Tibial artery (tissue), 4 donors: ENCODE results near the gene SLC25A24.
"Not testable (repeated sequence)": the region's sequence is repeated elsewhere in the genome, so short reads cannot be mapped to it uniquely, and the experiment has no call there.

Experiments used
- DNase-seq, 2 donors: peaks; one replicate each; pipeline ENCODE4 v3.0.0-alpha.2; 2019
- H3K27ac ChIP-seq, 2 donors: fragments of 200-600 bp; sonication (generic) in 1 of 2; 1 replicate in 1 of 2; 2 replicates in 1 of 2; pipeline ENCODE4 v1.5.1; 2018 to 2019; ENCODE audit warnings: mild to moderate bottlenecking in 1 of 2
- H3K27me3 ChIP-seq, 2 donors: fragments of 200-600 bp; sonication (generic) in 1 of 2; one replicate each; pipeline versions ENCODE4 v1.5.1 to v1.6.0; 2016 to 2019
- H3K36me3 ChIP-seq, 3 donors: fragments of 200-600 bp; sonication (generic) in 2 of 3; one replicate each; pipeline ENCODE4 v1.5.1; 2016 to 2019; ENCODE audit warnings: mild to moderate bottlenecking in 2 of 3
- H3K4me1 ChIP-seq, 4 donors: fragments of 200-600 bp; sonication (generic) in 2 of 4; 1 replicate in 3 of 4; 2 replicates in 1 of 4; pipeline ENCODE4 v1.5.1; 2016 to 2019
- H3K4me3 ChIP-seq, 2 donors: fragments of 200-600 bp; sonication (generic) in 1 of 2; 1 replicate in 1 of 2; 2 replicates in 1 of 2; pipeline ENCODE4 v1.5.1; 2018 to 2019; ENCODE audit warnings: mild to moderate bottlenecking in 2 of 2
- H3K9me3 ChIP-seq, 3 donors: fragments of 200-600 bp; sonication (generic) in 1 of 3; one replicate each; pipeline ENCODE4 v1.5.1; 2016 to 2019
- CTCF ChIP-seq, 2 experiments: fragments of 200-600 bp in 1 of 2; fragments of 450-650 bp in 1 of 2; IDR thresholded peaks; one replicate each; pipeline ENCODE4 v1.5.1; 2017 to 2019; ENCODE audit warnings: antibody characterized with exemption in 2 of 2, mild to moderate bottlenecking in 1 of 2, moderate library complexity in 1 of 2
- intact Hi-C: fragments of 100-400 bp; cut with DNase I; formaldehyde crosslinking; loops from one replicate; pipeline ENCODE4 v1.15.0; 2023; ENCODE audit warnings: low total_unique reads

The SLC25A24 gene

GRCh38 chr1:108199781-108200686, at the start of gene SLC25A24:
Gene SLC25A24 (minus strand): TSS chr1:108200343. CDS start chr1:108200138, 205 bp downstream.
- no peaks in the 10 kb centered on the region for H3K27me3 ChIP-seq
- intact Hi-C loops = no loop called here
- TF ChIP-seq CTCF (IDR thresholded peaks at IDR 0.05) = no peak

GRCh38 chr1:108243976-108244375, 43.8 kb upstream of the SLC25A24 start, which contains the start of gene NBPF4:
Gene NBPF4 (minus strand): TSS chr1:108244076. CDS start chr1:108243761, 315 bp downstream.
- H3K27ac ChIP-seq, intact Hi-C loops, H3K4me1 ChIP-seq, H3K9me3 ChIP-seq, H3K4me3 ChIP-seq, H3K27me3 ChIP-seq, DNase-seq, H3K36me3 ChIP-seq: not testable (repeated sequence)

More at GRCh38 chr1:108199781-108200686, at the start of gene SLC25A24:
- Histone ChIP-seq H3K4me3 (peak within 1 kb of the TSS; percentile 84 to 88), H3K27ac (peak within 1 kb of the TSS; percentile 94 to 95), H3K4me1 (peaks cover 0 to 29% (median 15%) of the 10 kb centered on the region in 4 donors), H3K36me3 (peaks cover 0 to 4% (median 3%) of the 10 kb centered on the region in 3 donors), H3K9me3 (no peaks in the 10 kb centered on the region)
- peak; percentile 72 to 88 for DNase-seq

- H3K9me3 ChIP-seq, intact Hi-C loops, H3K4me1 ChIP-seq, DNase-seq, H3K4me3 ChIP-seq, H3K27ac ChIP-seq, H3K36me3 ChIP-seq, H3K27me3 ChIP-seq: not testable (repeated sequence)
Measured at GRCh38 chr1:108239426-108239825, 39.3 kb upstream of the SLC25A24 start.

GRCh38 chr1:108235308-108235707, 35.2 kb upstream of the SLC25A24 start:
- intact Hi-C loops, H3K4me1 ChIP-seq, DNase-seq, H3K27me3 ChIP-seq, H3K9me3 ChIP-seq, H3K36me3 ChIP-seq, H3K27ac ChIP-seq, H3K4me3 ChIP-seq: not testable (repeated sequence)

GRCh38 chr1:108232183-108232582, 32.0 kb upstream of the SLC25A24 start:
- H3K27ac ChIP-seq, H3K27me3 ChIP-seq, DNase-seq, H3K9me3 ChIP-seq, intact Hi-C loops, H3K36me3 ChIP-seq, H3K4me1 ChIP-seq, H3K4me3 ChIP-seq: not testable (repeated sequence)

GRCh38 chr1:108229976-108230375, 29.8 kb upstream of the SLC25A24 start:
- H3K27ac ChIP-seq, H3K4me1 ChIP-seq, DNase-seq, H3K9me3 ChIP-seq, H3K4me3 ChIP-seq, H3K27me3 ChIP-seq, intact Hi-C loops, H3K36me3 ChIP-seq: not testable (repeated sequence)

- DNase-seq, H3K4me1 ChIP-seq, H3K4me3 ChIP-seq, H3K36me3 ChIP-seq, H3K27me3 ChIP-seq, intact Hi-C loops, H3K9me3 ChIP-seq, H3K27ac ChIP-seq: not testable (repeated sequence)
Measured at GRCh38 chr1:108227772-108228171, 27.6 kb upstream of the SLC25A24 start.

- intact Hi-C loops = not testable (repeated sequence)
Measured at GRCh38 chr1:108226855-108227254, 26.7 kb upstream of the SLC25A24 start.

GRCh38 chr1:108223226-108223625, 23.1 kb upstream of the SLC25A24 start:
- intact Hi-C loops, H3K4me1 ChIP-seq, H3K27me3 ChIP-seq, H3K27ac ChIP-seq, DNase-seq, H3K4me3 ChIP-seq, H3K36me3 ChIP-seq, H3K9me3 ChIP-seq: not testable (repeated sequence)

More at GRCh38 chr1:108226855-108227254, 26.7 kb upstream of the SLC25A24 start:
- not testable (repeated sequence) for H3K9me3 ChIP-seq, H3K36me3 ChIP-seq, H3K27ac ChIP-seq, H3K4me3 ChIP-seq, DNase-seq, H3K27me3 ChIP-seq, H3K4me1 ChIP-seq

- H3K27ac ChIP-seq, H3K4me3 ChIP-seq, H3K36me3 ChIP-seq, H3K27me3 ChIP-seq, DNase-seq, H3K4me1 ChIP-seq, intact Hi-C loops, H3K9me3 ChIP-seq: not testable (repeated sequence)
Measured at GRCh38 chr1:108217515-108218174, 17.5 kb upstream of the SLC25A24 start.

GRCh38 chr1:108217007-108217406, 16.9 kb upstream of the SLC25A24 start:
- intact Hi-C loops, H3K9me3 ChIP-seq, H3K27me3 ChIP-seq, H3K36me3 ChIP-seq, H3K4me1 ChIP-seq, H3K27ac ChIP-seq, DNase-seq, H3K4me3 ChIP-seq: not testable (repeated sequence)

- H3K27me3 ChIP-seq, H3K36me3 ChIP-seq, DNase-seq, H3K9me3 ChIP-seq, H3K4me3 ChIP-seq, H3K27ac ChIP-seq, intact Hi-C loops, H3K4me1 ChIP-seq: not testable (repeated sequence)
Measured at GRCh38 chr1:108216028-108216890, 16.1 kb upstream of the SLC25A24 start.
